Keratinocyte (primary cell): ENCODE data around the gene TMEM147. TPM values are rescaled to one million over a fixed set of nuclear protein-coding genes. Genes with fewer than 3 reads are reported as not detected.
A peak's percentile ranks its signal among the peaks of the same experiment; 100 is the strongest.
"Not testable (repeated sequence)": the region's sequence is repeated elsewhere in the genome, so short reads cannot be mapped to it uniquely, and the experiment has no call there.

Experiments used
- DNase-seq: peaks from one replicate; pipeline ENCODE4 v3.0.0-alpha.2; 2011; ENCODE audit warnings: low read depth, missing footprints, low spot score
- FAIRE-seq: peaks from 2 replicates; lab custom pipeline; 2011; peaks lifted over from hg19 to GRCh38; lab: Jason Lieb, UNC
- H2AFZ ChIP-seq: 2 replicates; pipeline ENCODE4 v1.6.0; 2012; ENCODE audit warnings: low read length, control low read depth, inconsistent platforms; ENCODE audit not compliant: control insufficient read depth
- H3K27ac ChIP-seq: 2 replicates; pipeline ENCODE4 v1.5.1; 2011; ENCODE audit warnings: low read length; ENCODE audit not compliant: control insufficient read depth, insufficient read depth
- H3K27me3 ChIP-seq: 3 replicates; pipeline ENCODE4 v1.6.0; 2011; ENCODE audit warnings: low read length; ENCODE audit not compliant: control insufficient read depth, insufficient read depth; ENCODE audit errors: extremely low read depth
- H3K36me3 ChIP-seq, 2 experiments: 2 replicates in 1 of 2; 3 replicates in 1 of 2; pipeline ENCODE4 v1.5.1; 2011; ENCODE audit warnings: low read length in 2 of 2, mild to moderate bottlenecking in 1 of 2; ENCODE audit not compliant: control insufficient read depth in 2 of 2, insufficient read depth in 2 of 2; ENCODE audit errors: extremely low read depth in 1 of 2
- H3K4me1 ChIP-seq: 3 replicates; pipeline ENCODE4 v1.5.1; 2011; ENCODE audit warnings: low read length; ENCODE audit not compliant: control insufficient read depth, insufficient read depth; ENCODE audit errors: extremely low read depth
- H3K4me2 ChIP-seq: 3 replicates; pipeline ENCODE4 v1.6.0; 2011; ENCODE audit warnings: low read depth, low read length; ENCODE audit not compliant: control insufficient read depth, insufficient read depth; ENCODE audit errors: extremely low read depth
- H3K4me3 ChIP-seq, 3 experiments: fragments of 200-600 bp in 1 of 3; sonication (generic) in 1 of 3; 2 replicates in 2 of 3; 3 replicates in 1 of 3; pipeline ENCODE4 v1.5.1; 2011 to 2016; ENCODE audit warnings: low read length in 3 of 3, mild to moderate bottlenecking in 3 of 3, control low read depth in 2 of 3, inconsistent platforms in 1 of 3, low read depth in 1 of 3, mixed read lengths in 1 of 3, mixed run types in 1 of 3, moderate library complexity in 1 of 3; ENCODE audit not compliant: control insufficient read depth in 2 of 3, insufficient read depth in 2 of 3; ENCODE audit errors: extremely low read depth in 1 of 3
- H3K79me2 ChIP-seq: 2 replicates; pipeline ENCODE4 v1.6.0; 2012; ENCODE audit warnings: low read length; ENCODE audit not compliant: control insufficient read depth, insufficient read depth
- H3K9ac ChIP-seq: 3 replicates; pipeline ENCODE4 v1.6.0; 2011; ENCODE audit warnings: low read length; ENCODE audit not compliant: control insufficient read depth, insufficient read depth; ENCODE audit errors: extremely low read depth
- H3K9me1 ChIP-seq: 3 replicates; pipeline ENCODE4 v1.6.0; 2011; ENCODE audit warnings: low read length; ENCODE audit not compliant: control insufficient read depth, insufficient read depth; ENCODE audit errors: extremely low read depth
- H3K9me3 ChIP-seq: 2 replicates; pipeline ENCODE4 v1.5.1; 2012; ENCODE audit warnings: low read depth, low read length; ENCODE audit not compliant: control insufficient read depth
- H4K20me1 ChIP-seq: 3 replicates; pipeline ENCODE4 v1.6.0; 2011; ENCODE audit warnings: low read length; ENCODE audit not compliant: control insufficient read depth, insufficient read depth; ENCODE audit errors: extremely low read depth
- CTCF ChIP-seq, 3 experiments: IDR thresholded peaks in 1 of 3; conservative IDR thresholded peaks in 1 of 3; optimal IDR thresholded peaks in 1 of 3; 2 replicates in 2 of 3; 3 replicates in 1 of 3; pipeline versions ENCODE3 to v1.5.1; 2011; ENCODE audit warnings: low read length in 3 of 3, mild to moderate bottlenecking in 3 of 3, moderate library complexity in 2 of 3, control low read depth in 1 of 3, inconsistent platforms in 1 of 3; ENCODE audit not compliant: insufficient read depth in 2 of 3; ENCODE audit errors: extremely low read depth in 1 of 3
- EZH2 ChIP-seq: IDR thresholded peaks from one replicate; pipeline ENCODE4 v1.6.1; 2012; ENCODE audit warnings: inconsistent platforms, mild to moderate bottlenecking, low read length, moderate library complexity
- dilution Hi-C: fragments of 300-500 bp; cut with MboI; formaldehyde crosslinking; loops from one replicate; pipeline ENCODE4 v1.7.0; 2020; ENCODE audit warnings: low sequenced_read_pairs; ENCODE audit not compliant: extremely low pct_ligation_motif_present
- polyA plus RNA-seq, 5 experiments: library from polyadenylated mRNA; depleted of rRNA in 3 of 5; stranded (reverse) in 3 of 5; stranded (forward) in 1 of 5; unstranded in 1 of 5; fragments of >200 nt; gene quantifications; 1 replicate in 1 of 5; 2 replicates in 3 of 5; 3 replicates in 1 of 5; pipeline versions ENCODE4 v1.2.1 to v1.2.3, GENCODE V29; 2011 to 2012; ENCODE audit warnings: missing spikeins in 2 of 5, low read depth in 1 of 5, low replicate concordance in 1 of 5

Gene TMEM147
- polyA plus RNA-seq, 1 donor (not counting 4 experiments of a cell fraction or from before 2014, with no cell fraction given) = 134 TPM

- H3K79me2 ChIP-seq = no peaks in the 10 kb centered on the region
- DNase-seq (no peak), FAIRE-seq (no peak)
- H3K27ac ChIP-seq = no peak overlapping the region
- no peak overlapping the region for H3K9ac ChIP-seq
- dilution Hi-C loops = no loop called here
- no peaks in the 10 kb centered on the region for H4K20me1 ChIP-seq
- H3K4me3 ChIP-seq = no peak overlapping the region
- no peaks in the 10 kb centered on the region for H3K27me3 ChIP-seq
- no peaks in the 10 kb centered on the region for H3K9me3 ChIP-seq
- no peaks in the 10 kb centered on the region for H3K36me3 ChIP-seq
- no peaks in the 10 kb centered on the region for H3K9me1 ChIP-seq
- H3K4me1 ChIP-seq = no peaks in the 10 kb centered on the region
- TF ChIP-seq EZH2 = no peak
- peak; percentile 63 to 78 (median 72) for TF ChIP-seq CTCF (optimal IDR thresholded peaks at IDR 0.05 in 1 of 3, IDR thresholded peaks at IDR 0.05 in 1 of 3, conservative IDR thresholded peaks at IDR 0.05 in 1 of 3; ENCODE audit: extremely low read depth in 1 of 3, insufficient read depth in 2 of 3, low read length in 3 of 3)
- no peak overlapping the region for H3K4me2 ChIP-seq
- H2AFZ ChIP-seq = no peak overlapping the region
These were observed 46.8 kb downstream of the TMEM147 start for GRCh38 chr19:35592226-35592625.

- H2AFZ ChIP-seq, H3K4me2 ChIP-seq, H3K27ac ChIP-seq, FAIRE-seq, H3K79me2 ChIP-seq, H4K20me1 ChIP-seq, DNase-seq, H3K27me3 ChIP-seq, dilution Hi-C loops, H3K36me3 ChIP-seq, H3K9ac ChIP-seq, H3K4me1 ChIP-seq, H3K9me1 ChIP-seq, H3K9me3 ChIP-seq, H3K4me3 ChIP-seq: not testable (repeated sequence)
These were observed 49.6 kb downstream of the TMEM147 start for GRCh38 chr19:35595026-35595425.

- Histone ChIP-seq H3K27ac (no peak overlapping the region), H3K4me2 (no peak overlapping the region), H3K36me3 (no peaks in the 10 kb centered on the region), H3K4me1 (no peaks in the 10 kb centered on the region), H3K9me3 (no peaks in the 10 kb centered on the region), H2AFZ (no peak overlapping the region), H3K27me3 (no peaks in the 10 kb centered on the region), H3K4me3 (no peak overlapping the region), H4K20me1 (no peaks in the 10 kb centered on the region), H3K79me2 (no peaks in the 10 kb centered on the region), H3K9ac (no peak overlapping the region), H3K9me1 (no peaks in the 10 kb centered on the region)
- FAIRE-seq = no peak
- dilution Hi-C loops = no loop called here
- TF ChIP-seq CTCF (optimal IDR thresholded peaks at IDR 0.05 in 1 of 3, IDR thresholded peaks at IDR 0.05 in 1 of 3, conservative IDR thresholded peaks at IDR 0.05 in 1 of 3; ENCODE audit: extremely low read depth in 1 of 3, insufficient read depth in 2 of 3, low read length in 3 of 3) (no peak), EZH2 (no peak)
- no peak for DNase-seq
These were observed 50.5 kb downstream of the TMEM147 start for GRCh38 chr19:35595928-35596327.
